GM12878 (cell line): ENCODE results near the gene SCP2.

ENCODE experiments used
- ATF3 ChIP-seq: IDR thresholded peaks from 2 replicates; pipeline ENCODE4 v1.6.1; 2011; ENCODE audit warnings: low read depth, mild to moderate bottlenecking, low read length, moderate library complexity, borderline replicate concordance; ENCODE audit errors: extremely low read depth
- ATF7 ChIP-seq: fragments of 450-650 bp; IDR thresholded peaks from 2 replicates; pipeline ENCODE4 v1.6.1; 2016; ENCODE audit warnings: low read depth, mild to moderate bottlenecking
- BACH1 ChIP-seq: fragments of 450-650 bp; IDR thresholded peaks from 2 replicates; pipeline ENCODE4 v1.6.1; 2017; ENCODE audit warnings: mild to moderate bottlenecking, borderline replicate concordance
- CHD4 ChIP-seq: fragments of 200-600 bp; sonication (generic); IDR thresholded peaks from 2 replicates; pipeline ENCODE4 v1.6.1; 2016; ENCODE audit warnings: mild to moderate bottlenecking
- CTCF ChIP-seq, 3 experiments: IDR thresholded peaks in 2 of 3; conservative IDR thresholded peaks in 1 of 3; 2 replicates each; pipeline ENCODE4 v1.5.1; 2011; ENCODE audit warnings: low read depth in 3 of 3, low read length in 3 of 3, mild to moderate bottlenecking in 3 of 3, control low read depth in 2 of 3, moderate library complexity in 2 of 3, inconsistent platforms in 1 of 3, mixed read lengths in 1 of 3; ENCODE audit not compliant: control insufficient read depth in 2 of 3, insufficient read depth in 1 of 3; ENCODE audit errors: extremely low read depth in 1 of 3
- ETV6 ChIP-seq, 2 experiments: fragments of 450-650 bp in 1 of 2; IDR thresholded peaks in 1 of 2; conservative IDR thresholded peaks in 1 of 2; 2 replicates each; pipeline ENCODE4 v1.6.1; 2014; ENCODE audit warnings: antibody characterized with exemption in 1 of 2, borderline replicate concordance in 1 of 2, low read depth in 1 of 2, mild to moderate bottlenecking in 1 of 2, moderate library complexity in 1 of 2
- HCFC1 ChIP-seq: fragments of 150-350 bp; IDR thresholded peaks from 2 replicates; pipeline ENCODE4 v1.6.1; 2014; ENCODE audit warnings: low read length
- KLF5 ChIP-seq: fragments of 450-650 bp; IDR thresholded peaks from 2 replicates; pipeline ENCODE4 v1.6.1; 2014; ENCODE audit warnings: mild to moderate bottlenecking; ENCODE audit not compliant: partially characterized antibody
- POLR2A ChIP-seq: IDR thresholded peaks from 2 replicates; pipeline ENCODE4 v1.6.1; 2011; ENCODE audit warnings: low read depth, mild to moderate bottlenecking, low read length
- REST ChIP-seq: IDR thresholded peaks from 2 replicates; pipeline ENCODE4 v1.6.1; 2012; ENCODE audit warnings: mild to moderate bottlenecking, low read depth, low read length
- USF1 ChIP-seq: IDR thresholded peaks from 2 replicates; pipeline ENCODE4 v1.6.1; 2011; ENCODE audit warnings: borderline replicate concordance, low read depth, mild to moderate bottlenecking, moderate library complexity, mixed read lengths, low read length; ENCODE audit not compliant: insufficient read depth; ENCODE audit errors: extremely low read length
- ZZZ3 ChIP-seq: IDR thresholded peaks from 2 replicates; pipeline ENCODE4 v1.6.1; 2011; ENCODE audit warnings: low read depth; ENCODE audit not compliant: control insufficient read depth, insufficient read length

GRCh38 chr1:52915855-52916220 lies 11.2 kb upstream of the SCP2 start:
- TF ChIP-seq ETV6 (conservative IDR thresholded peaks at IDR 0.05 in 1 of 2, IDR thresholded peaks at IDR 0.05 in 1 of 2; ENCODE audit: borderline replicate concordance in 1 of 2, low read depth in 1 of 2) (no peak), BACH1 (no peak), ATF7 (no peak), REST (no peak), CHD4 (no peak), USF1 (no peak), CTCF (IDR thresholded peaks at IDR 0.05 in 2 of 3, conservative IDR thresholded peaks at IDR 0.05 in 1 of 3; ENCODE audit: control insufficient read depth in 2 of 3, extremely low read depth in 1 of 3, insufficient read depth in 1 of 3, low read depth in 3 of 3, low read length in 3 of 3) (no peak), POLR2A (no peak), ZZZ3 (no peak), KLF5 (no peak), ATF3 (no peak), HCFC1 (no peak)
